GM18505 (cell line): Measurements from ENCODE around the gene PDSS2.

ENCODE experiments used
- ATAC-seq: cut with Tn5 transposase; IDR thresholded peaks from one replicate; pipeline ENCODE4 v1.9.1; 2021; ENCODE audit not compliant: unreplicated experiment
- POLR2A ChIP-seq: IDR thresholded peaks from 4 replicates; pipeline ENCODE4 v1.6.1; 2011; ENCODE audit warnings: borderline replicate concordance; ENCODE audit not compliant: insufficient read depth, insufficient read length; ENCODE audit errors: extremely low read depth

The PDSS2 gene

GRCh38 chr6:107105511-107106116 is 353.8 kb downstream of the PDSS2 start:
- no peak for TF ChIP-seq POLR2A
- no peak for ATAC-seq

- no peak for TF ChIP-seq POLR2A
- ATAC-seq = no peak
These were observed 356.3 kb downstream of the PDSS2 start for GRCh38 chr6:107103082-107103481.
